HG03095 (cell line): Measurements from ENCODE around the gene SPCS2.
"Not testable (repeated sequence)": the region's sequence is repeated elsewhere in the genome, so short reads cannot be mapped to it uniquely, and the experiment has no call there.

ENCODE experiments used
- ATAC-seq: cut with Tn5 transposase; IDR thresholded peaks from one replicate; pipeline ENCODE4 v1.9.1; 2021; ENCODE audit warnings: moderate library complexity; ENCODE audit not compliant: unreplicated experiment

SPCS2 gene

DNA sequence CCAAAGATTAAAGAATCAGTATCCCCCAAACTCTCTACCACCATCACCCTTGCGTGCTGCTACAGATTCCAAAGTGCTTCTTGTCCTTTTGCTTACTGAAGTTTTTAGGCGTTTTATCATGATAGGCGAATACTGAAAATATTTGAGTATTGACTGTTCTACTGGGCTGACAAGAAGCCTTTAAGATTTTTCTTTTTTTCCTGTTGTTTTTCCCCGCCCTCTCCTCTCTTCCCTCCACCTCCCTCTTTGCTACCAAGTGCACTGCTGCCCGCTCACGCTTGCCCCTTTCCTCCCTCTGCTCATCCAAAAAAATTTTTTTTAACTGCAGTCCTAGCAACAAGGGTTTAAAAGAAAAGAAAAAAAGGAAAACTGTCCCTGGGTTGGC is 679 bp downstream of the SPCS2 start:
- ATAC-seq, result no peak

DNA sequence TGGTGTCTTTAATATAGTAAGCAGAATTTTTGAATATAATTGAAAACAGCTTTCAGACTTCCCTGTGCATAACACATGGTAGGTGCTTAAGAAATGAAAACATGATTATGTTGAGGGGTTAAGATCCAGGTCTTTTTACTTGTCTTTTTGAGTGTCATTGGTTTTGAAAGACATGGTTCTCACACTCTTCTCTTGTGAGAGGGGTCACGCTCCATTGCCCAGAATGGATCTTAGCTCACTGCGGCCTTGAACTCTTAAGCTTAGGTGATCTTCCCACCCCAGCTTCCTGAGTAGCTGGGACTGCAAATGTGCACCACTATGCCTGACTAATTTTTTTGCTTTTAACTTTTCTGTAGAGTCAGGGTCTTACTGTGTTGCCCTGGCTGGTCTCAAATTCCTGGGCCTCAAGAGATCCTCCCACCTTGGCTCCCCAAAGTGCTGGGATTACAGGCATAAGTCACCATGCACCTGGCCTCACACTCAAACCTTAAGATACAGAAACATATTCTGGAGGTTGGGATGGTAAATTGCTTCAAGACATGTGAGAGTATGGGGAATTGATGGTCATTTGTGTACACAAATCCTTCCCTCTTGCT is 1.4 kb downstream of the SPCS2 start:
- ATAC-seq, result no peak

DNA sequence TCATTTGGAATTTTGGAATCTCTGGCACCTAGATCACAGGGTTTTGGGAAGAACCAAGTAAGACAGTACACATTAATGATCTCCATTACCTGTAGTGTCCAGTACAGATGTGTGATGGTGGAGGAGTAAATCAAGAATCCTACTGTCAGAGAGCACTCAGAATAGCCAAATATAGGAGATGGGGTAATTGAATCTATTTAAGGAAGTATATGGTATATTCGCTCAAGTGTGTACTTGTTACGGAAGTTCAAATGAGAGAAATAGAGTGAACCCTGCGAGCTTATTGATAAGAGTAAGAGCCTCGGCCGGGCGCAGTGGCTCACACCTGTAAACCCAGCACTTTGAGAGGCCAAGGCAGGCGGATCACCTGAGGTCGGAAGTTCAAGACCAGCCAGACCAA is 2.2 kb downstream of the SPCS2 start:
- ATAC-seq, result no peak

DNA sequence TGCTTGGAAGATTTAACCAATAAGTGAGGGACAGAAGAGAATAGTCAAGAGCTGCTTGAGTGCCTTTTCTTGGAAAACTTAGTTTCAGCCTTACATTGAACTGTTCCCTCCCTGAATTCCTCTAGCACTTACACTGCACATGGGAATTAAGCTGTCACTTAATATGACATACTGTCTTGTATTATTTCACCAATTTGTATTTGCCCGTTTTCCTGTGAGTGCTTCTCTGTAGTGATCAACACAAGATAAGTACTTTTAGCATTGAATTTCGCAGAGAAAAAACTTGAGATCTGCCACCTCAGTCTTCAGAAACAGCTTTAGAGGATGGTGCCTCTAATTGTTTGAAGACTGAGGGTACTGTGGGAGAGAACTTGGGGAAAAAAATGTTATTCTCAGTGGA is 3.7 kb downstream of the SPCS2 start:
- no peak for ATAC-seq

DNA sequence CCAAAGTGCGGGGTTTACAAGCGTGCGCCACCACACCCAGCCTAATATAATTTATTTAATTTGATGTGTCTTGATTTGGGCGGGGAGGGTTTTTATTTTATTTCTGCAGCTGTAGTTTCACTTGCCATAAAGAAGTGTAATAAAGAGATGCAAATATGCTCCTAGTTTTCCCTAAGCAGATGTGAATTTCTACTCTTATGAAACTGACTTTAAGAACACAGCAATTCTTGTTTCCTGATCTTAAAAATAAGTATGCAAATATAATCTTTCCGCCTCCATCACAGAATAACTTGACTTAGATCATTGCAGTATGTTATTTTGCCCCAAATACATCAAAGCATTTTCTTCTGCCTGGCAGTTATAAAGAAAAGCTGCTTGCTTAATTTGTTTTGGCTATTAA is 4.4 kb downstream of the SPCS2 start:
- ATAC-seq, result no peak

DNA sequence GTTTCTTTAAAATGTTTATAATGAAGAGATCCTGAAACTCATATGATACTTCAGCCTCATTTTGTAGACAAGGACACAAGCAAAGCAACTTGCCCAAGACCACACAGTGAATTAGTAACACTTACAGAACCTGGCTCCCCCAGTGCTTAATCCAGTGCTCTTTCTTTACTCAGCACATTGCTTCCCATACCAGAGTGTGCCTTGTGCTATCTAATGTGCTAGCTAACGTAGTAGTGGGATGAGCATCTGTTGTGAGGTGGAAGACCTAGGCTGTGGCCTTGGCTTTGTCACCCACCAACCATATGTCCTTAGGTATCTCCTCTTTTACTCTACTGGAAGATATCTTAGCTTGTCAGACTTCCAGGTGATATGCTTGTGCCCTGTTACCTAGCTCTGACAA is 5.1 kb downstream of the SPCS2 start:
- ATAC-seq, result no peak

DNA sequence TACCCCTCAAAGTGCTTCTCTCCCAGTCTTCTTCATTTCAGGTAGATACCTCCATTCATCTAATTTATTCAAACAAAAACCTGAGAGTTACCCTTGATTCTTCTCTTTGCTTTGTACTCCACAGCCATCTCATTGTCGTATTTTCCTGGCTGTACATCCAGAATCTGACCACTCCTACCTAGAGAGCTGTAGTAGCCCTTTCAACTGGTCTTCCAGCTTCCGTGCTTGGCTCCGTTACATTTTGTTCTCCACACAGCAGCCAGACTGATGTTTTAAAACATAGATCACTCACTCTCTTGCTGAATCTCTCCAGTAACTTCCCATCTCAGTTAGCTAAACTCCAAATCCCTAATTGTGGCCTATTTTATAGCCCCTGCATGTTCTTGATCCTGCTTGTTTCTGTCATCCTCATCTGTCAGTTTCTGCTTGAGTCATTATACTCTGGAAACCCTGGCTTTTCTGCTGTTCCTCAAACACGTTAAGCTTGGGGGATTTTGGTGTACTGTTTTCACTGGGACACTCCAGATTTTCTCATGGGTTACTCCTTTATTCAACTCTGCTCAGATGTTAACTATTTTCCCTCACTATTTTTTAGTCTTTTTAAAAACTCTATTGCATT is 7.4 kb downstream of the SPCS2 start:
- no peak for ATAC-seq

DNA sequence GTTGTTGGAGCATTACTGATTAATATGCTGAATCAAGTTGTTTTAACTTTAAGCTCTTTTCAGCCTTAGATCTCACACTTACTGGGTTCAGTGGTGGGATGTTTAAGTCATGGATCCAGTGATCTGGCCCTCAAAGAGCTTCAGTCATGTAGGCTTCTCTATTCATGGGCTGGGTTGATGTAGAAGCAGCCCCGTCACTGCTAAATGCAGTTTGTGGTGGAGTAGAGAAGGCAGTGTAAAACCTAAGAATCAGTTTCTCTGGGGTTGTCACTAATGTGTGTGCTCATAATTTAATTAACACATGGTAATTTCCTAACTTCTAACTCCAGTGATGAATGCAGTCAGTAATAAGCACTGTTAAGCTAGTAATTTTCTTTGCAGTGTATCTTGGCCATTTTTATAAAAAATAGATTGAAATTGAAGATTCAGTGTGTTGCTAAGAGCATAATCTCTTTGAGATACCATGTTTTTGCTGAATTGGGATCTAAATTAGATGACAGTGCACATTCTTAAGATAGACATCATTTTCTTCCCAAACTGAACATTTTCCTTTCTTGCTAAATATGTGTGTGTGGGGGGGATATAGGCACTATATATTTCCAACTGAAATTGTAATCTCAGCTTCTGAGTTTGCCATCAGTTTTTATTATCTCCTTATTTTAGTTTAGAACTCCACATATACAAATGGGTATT is 9.0 kb downstream of the SPCS2 start:
- no peak for ATAC-seq

DNA sequence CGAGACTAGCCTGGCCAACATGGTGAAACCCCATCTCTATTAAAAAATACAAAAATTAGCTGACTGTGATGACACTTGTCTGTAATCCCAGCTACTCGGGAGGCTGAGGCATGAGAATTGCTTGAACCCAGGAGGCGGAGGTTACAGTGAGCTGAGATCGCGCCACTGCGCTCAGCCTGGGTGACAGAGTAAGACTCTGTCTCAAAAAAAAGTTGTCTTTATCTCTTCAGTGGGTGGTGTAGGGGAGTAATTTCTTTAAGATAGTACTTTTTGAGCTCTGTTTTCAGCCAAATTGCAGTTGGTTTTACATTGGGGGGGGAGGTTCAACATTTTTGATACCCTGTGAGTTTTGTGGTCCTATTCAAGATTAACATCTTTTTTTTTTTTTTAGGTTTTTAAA is 11.1 kb downstream of the SPCS2 start:
- not testable (repeated sequence) for ATAC-seq

DNA sequence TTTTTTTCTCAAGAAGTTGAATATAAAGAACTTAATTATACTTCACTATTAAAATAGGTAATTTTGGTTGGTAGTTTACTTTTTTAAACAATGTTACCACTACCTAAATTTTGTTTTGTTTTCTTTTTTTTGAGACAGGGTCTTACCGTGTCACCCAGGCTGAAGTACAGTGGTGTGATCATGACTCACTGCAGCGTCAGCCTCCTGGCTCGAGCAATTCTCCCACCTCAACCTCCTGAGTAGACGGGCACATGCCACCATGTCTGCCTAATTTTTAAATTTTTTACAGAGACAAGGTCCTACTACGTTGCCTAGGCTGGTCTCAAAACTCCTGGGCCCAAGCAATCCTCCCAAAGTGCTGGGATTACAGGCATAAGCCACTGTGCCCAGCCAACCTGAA is 17.6 kb downstream of the SPCS2 start:
- ATAC-seq, result no peak

DNA sequence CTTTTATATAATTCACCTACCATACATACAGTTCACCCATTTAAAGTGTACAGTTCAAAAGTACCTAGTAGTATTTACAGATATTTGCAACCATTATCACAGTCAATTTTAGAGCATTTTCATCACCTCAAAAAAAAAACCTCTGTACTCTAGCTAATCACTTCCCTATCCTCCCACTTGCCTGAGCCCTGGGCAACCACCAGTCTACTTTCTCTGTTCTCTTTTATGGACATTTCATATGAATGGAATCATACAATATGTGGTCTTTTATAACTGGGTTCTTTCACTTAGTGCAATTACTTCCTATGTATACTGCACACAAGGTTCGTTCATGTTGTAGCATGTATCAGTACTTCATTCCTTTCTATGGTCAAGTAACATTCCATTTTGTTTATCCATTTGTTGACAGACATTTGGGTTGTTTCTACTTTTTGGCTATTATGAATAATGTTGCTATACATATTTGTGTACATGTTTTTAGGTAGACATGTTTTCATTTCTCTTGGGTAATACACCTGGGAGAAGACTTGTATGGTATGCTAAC is 21.9 kb downstream of the SPCS2 start:
- ATAC-seq, result no peak

DNA sequence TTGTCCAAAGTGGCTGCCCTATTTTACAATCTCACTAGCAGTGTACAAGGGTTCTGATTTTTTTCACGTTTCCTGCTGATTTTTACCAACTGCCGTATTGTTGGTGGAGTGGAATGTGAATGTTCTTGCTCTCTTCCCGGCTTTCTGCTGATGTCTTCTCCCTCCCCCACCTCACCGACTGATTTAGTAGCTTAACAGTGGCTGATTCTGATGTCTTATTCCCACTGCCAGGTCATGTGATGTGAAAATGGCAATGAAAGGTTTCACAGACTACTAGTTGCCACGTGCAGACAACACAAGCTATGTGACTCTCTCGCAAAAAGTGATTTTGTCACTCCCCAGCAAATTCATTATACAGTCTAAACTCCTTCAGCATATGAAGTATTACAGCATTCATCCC is 22.4 kb downstream of the SPCS2 start:
- ATAC-seq, result no peak

DNA sequence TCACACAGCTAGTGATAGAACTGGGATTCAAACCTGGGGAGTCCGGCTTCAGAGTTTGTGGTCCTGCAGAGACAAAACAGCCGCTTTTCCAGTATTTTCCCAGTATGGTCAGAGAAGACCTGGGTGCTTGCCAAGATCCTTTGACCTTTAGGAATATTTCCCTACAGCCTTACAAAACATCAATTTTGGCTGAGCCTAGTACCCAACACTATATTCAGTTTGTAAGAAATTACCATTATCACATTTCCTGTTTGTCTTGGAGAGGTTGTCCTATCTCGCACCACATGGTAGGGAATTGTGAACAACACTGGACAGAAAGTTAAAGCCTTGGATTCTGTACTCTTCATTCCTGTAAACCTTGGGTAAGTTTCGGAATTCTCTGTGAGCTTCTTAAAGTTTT is 29.0 kb downstream of the SPCS2 start:
- no peak for ATAC-seq

DNA sequence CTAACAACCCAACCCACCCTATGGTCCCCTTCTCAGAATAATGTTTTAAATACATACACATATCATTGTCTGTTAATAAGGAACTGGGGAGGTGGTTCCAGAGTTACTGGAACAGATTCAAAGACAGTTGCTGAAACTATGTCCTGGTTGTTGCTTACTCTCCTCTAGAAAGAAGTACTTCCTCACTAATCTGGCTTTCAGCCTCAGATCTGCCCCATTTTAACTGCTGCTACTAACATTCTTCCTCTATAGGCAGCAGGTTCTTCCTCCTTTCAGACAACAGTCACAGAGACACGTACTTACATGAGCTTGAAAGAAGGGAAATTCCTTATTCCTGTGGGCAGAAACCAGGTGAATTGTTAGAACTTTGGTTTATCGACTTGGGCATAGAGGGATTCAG is 31.6 kb downstream of the SPCS2 start:
- no peak for ATAC-seq

DNA sequence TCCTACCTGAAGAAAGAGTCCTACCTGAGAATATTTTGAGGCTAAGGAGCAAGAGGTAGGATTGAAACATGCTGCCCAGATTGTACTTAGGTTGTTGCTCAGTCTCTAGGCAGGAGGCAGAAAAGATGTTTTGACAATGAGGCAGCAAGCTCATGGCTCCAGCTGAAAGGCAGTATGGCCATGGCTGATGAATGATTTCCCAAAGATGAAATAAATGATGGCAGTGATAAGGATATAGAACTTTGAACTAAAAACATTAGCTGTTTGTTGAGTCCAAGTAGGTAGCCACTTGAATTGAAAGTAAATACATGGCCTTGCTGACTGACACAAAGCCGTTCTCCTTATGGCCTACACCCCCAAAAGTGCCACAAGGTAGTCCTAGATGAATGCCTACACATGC is 32.8 kb downstream of the SPCS2 start:
- no peak for ATAC-seq

DNA sequence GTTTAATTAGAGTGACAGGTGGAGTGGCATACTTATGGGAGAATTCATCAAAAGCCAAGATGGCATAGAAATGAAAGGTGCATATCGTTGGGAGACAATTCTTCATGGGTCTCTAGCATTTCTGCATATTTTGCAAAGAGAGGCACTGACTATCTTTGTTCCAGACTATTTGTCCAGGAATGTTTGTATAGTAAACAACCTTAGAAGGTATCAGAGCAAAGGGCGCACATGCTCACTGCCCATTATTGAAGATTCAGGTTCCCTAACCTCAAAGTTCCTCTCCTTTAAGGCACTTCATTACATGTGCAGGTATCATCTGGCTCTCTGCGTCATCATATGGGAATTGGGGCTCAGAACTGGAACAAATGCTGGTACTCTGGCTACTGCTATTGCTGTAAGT is 35.0 kb downstream of the SPCS2 start:
- ATAC-seq, result no peak

DNA sequence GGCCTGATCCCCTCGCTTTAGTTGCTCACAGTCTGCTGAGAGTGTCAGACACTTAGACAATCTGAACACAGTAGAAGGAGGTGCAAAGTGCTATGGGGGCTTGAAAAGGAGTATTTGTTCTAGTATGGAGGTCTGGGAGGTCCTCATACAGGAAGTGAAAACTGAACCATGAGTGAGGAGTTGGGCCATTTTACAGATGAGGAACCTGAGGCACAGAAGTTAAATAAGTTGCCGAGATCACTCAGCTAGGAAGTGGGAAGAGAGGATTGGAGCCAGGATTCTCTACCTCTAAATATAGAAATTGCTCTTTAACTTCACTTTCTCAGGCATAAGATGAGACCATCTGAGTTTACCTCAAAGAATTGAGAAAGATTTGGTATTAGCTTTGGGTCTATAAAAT is 35.7 kb downstream of the SPCS2 start:
- ATAC-seq, result no peak

DNA sequence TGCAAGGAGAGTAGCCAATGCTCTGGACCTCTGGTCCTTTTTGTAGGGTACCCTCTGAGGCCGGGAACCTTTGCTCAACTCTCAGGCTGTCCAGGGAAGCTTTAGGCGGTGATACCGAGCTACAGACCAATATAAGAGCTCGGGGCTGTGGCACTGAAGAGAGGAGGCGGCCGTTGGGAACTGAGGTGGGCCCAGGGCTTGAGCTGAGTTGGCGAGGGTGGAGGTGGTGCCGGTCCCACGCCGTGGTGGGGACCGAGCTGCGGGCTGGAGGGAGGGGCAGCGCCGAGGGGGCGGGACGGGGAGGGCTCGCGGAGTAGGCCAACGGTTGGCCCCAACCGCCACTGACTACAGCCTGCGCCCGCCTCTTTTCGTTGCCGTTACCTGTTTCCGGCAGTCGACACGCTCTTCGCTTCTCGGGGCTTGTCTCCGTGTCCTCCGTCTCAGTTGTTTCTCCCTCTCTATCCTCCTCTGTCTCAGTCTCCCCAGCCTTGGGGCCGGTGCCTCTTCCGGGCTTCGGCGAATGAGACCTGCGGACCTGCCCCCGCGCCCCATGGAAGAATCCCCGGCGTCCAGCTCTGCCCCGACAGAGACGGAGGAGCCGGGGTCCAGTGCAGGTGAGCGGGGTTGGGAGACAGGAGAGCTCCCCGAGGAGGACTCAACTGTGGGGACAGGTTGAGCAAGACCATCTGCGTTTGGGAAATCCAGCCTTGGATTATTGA is 39.6 kb downstream of the SPCS2 start, which contains the start of gene NEU3:
Gene NEU3 (plus strand): TSS at position 393 of the 719 bp plus-strand sequence. CDS start 128 bp downstream, at position 521.
- peak; percentile 71 for ATAC-seq

DNA sequence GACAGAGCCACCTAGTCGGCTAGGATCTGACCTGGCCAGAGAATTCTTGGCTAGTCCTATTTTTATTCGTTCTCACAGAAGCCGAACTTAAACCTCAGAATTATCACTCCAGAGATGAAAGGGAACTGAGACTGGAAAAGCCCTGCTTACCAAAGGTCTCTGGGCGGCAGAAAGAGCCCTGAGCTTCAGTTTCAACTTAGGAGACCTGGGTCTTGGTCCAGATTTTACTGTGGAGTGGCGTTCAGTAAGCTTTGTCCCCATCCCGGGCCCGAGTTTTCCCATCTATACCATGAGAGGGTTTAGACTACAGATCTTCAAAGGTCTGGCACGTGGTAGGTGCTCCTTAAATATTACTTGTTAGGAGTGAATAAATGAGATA is 40.2 kb downstream of the SPCS2 start:
- peak; percentile 8 for ATAC-seq

DNA sequence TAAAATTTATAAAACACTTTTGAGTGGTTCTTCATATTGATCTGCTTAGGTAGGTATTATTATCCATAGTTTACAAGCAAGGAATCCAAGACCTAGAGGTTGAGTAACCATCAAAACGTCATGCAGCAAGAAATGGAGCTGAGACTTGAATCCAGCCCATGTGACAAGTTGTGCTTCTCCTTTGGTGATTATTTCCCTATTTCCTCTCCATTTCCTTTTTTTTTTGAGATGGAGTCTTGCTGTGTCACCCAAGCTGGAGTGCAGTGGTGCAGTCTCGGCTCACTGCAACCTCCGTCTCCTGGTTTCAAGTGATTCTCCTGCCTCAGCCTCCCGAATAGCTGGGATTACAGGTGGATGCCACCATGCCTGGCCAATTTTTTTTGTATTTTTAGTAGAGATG is 41.1 kb downstream of the SPCS2 start:
- ATAC-seq, result not testable (repeated sequence)

DNA sequence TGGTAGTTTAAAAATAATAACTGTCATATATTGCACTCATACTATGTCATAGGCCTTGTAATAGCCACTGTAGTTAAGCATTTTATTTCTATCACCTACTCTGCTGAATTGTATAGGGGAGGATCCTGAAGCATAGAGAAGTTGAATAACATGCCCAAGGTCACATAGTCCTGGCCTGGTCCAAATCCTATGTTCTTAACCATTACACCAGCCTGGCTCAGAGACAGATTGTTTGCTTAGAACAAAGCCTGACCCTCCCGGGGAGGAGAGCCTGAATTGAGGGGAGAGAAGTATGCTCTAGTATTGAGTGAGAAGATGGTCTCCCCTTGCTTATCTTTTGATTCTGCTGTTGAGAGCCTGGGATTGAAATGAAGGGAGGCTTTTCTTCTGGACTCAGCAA is 41.9 kb downstream of the SPCS2 start:
- no peak for ATAC-seq

DNA sequence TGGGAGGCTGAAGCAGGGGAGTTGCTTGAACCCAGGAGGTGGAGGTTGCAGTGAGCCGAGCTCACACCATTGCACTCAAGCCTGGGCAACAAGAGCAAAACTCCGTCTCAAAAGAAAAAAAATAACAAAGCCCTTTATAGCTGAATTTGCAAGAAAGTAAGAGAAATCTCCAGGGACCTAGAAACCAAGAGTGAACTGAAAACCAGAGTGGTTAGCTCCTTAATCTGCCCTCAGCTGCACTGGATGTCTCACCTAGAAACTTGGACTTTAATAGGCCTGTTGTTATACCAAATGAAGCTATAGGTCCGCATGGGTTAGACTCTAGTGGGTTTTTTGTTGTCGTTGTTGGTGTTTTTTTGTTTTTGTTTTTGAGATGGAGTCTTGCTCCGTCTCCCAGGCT is 43.8 kb downstream of the SPCS2 start:
- ATAC-seq, result peak; percentile 46
